Uterus (tissue), 2 donors: ENCODE measurements around the gene ETHE1.

Experiments
- POLR2A ChIP-seq, 2 donors: fragments of 450-650 bp; IDR thresholded peaks; one replicate each; pipeline ENCODE4 v1.6.1; 2016; ENCODE audit warnings: antibody characterized with exemption in 2 of 2, mild to moderate bottlenecking in 1 of 2, moderate library complexity in 1 of 2
- TF ChIP-seq, protein P1 (sequence below), 4 experiments: fragments of 200-600 bp in 2 of 4; fragments of 450-650 bp in 2 of 4; sonication (generic) in 2 of 4; IDR thresholded peaks; one replicate each; pipeline ENCODE4 v1.5.1; 2016 to 2019; ENCODE audit warnings: antibody characterized with exemption in 4 of 4, mild to moderate bottlenecking in 2 of 4, moderate library complexity in 1 of 4

- TF ChIP-seq, protein P1, sequence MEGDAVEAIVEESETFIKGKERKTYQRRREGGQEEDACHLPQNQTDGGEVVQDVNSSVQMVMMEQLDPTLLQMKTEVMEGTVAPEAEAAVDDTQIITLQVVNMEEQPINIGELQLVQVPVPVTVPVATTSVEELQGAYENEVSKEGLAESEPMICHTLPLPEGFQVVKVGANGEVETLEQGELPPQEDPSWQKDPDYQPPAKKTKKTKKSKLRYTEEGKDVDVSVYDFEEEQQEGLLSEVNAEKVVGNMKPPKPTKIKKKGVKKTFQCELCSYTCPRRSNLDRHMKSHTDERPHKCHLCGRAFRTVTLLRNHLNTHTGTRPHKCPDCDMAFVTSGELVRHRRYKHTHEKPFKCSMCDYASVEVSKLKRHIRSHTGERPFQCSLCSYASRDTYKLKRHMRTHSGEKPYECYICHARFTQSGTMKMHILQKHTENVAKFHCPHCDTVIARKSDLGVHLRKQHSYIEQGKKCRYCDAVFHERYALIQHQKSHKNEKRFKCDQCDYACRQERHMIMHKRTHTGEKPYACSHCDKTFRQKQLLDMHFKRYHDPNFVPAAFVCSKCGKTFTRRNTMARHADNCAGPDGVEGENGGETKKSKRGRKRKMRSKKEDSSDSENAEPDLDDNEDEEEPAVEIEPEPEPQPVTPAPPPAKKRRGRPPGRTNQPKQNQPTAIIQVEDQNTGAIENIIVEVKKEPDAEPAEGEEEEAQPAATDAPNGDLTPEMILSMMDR (IDR thresholded peaks at IDR 0.05), result peak; percentile 34 to 64 (median 48)
- no peak for TF ChIP-seq POLR2A (IDR thresholded peaks at IDR 0.05)
Measured at GRCh38 chr19:43534816-43535761, 8.1 kb upstream of the ETHE1 start.
